Measurements from ENCODE around the gene LRCOL1. TPM values are rescaled to one million over a fixed set of nuclear protein-coding genes. Genes with fewer than 3 reads are reported as not detected.

Gene LRCOL1
- total RNA-seq, 2 donors from 2014 or later: not detected

GRCh38 chr12:132625731-132626430, 15.5 kb upstream of the LRCOL1 start:
- no peak for TF ChIP-seq CTCF (IDR thresholded peaks at IDR 0.05)
- peaks cover 0 to 14% of the 10 kb centered on the region in 2 donors for H3K4me1 ChIP-seq
- H3K9me3 ChIP-seq: no peaks in the 10 kb centered on the region
- no peak overlapping the region for H3K4me3 ChIP-seq
- DNase-seq (ENCODE audit: low spot score): no peak
- H3K27me3 ChIP-seq: no peaks in the 10 kb centered on the region
- peaks cover 20% of the 10 kb centered on the region for H3K36me3 ChIP-seq
- H3K27ac ChIP-seq: no peak overlapping the region

GRCh38 chr12:132624910-132625630, 14.7 kb upstream of the LRCOL1 start:
- no peak for TF ChIP-seq CTCF (IDR thresholded peaks at IDR 0.05)
- no peak for DNase-seq (ENCODE audit: low spot score)
- H3K36me3 ChIP-seq: peaks cover 19% of the 10 kb centered on the region
- H3K4me1 ChIP-seq: peaks cover 0 to 14% of the 10 kb centered on the region in 2 donors
- H3K27ac ChIP-seq: no peak overlapping the region
- H3K4me3 ChIP-seq: no peak overlapping the region
- peaks cover 0 to under 1% of the 10 kb centered on the region in 2 donors for H3K27me3 ChIP-seq
- H3K9me3 ChIP-seq: no peaks in the 10 kb centered on the region

- H3K9me3 ChIP-seq: no peaks in the 10 kb centered on the region
- H3K4me3 ChIP-seq: no peak overlapping the region
- no peak overlapping the region for H3K27ac ChIP-seq
- peaks cover 0 to 14% of the 10 kb centered on the region in 2 donors for H3K4me1 ChIP-seq
- DNase-seq (ENCODE audit: low spot score): no peak
- no peak for TF ChIP-seq CTCF (IDR thresholded peaks at IDR 0.05)
- peaks cover 4 to 8% of the 10 kb centered on the region in 2 donors for H3K27me3 ChIP-seq
- peaks cover 19% of the 10 kb centered on the region for H3K36me3 ChIP-seq
Observed at GRCh38 chr12:132624186-132624855, 13.9 kb upstream of the LRCOL1 start.

- DNase-seq (ENCODE audit: low spot score): no peak
- no peak overlapping the region for H3K27ac ChIP-seq
Observed at GRCh38 chr12:132623072-132623869, 12.9 kb upstream of the LRCOL1 start.

More at GRCh38 chr12:132623072-132623869, 12.9 kb upstream of the LRCOL1 start:
- H3K9me3 ChIP-seq: no peaks in the 10 kb centered on the region
- no peak for TF ChIP-seq CTCF (IDR thresholded peaks at IDR 0.05)
- H3K4me1 ChIP-seq: peaks cover 0 to 16% of the 10 kb centered on the region in 2 donors
- H3K27me3 ChIP-seq: peaks cover 7 to 13% of the 10 kb centered on the region in 2 donors
- peaks cover 19% of the 10 kb centered on the region for H3K36me3 ChIP-seq
- no peak overlapping the region for H3K4me3 ChIP-seq
